ENCODE data around the gene KDR. TPM values are rescaled to one million over a fixed set of nuclear protein-coding genes. Genes with fewer than 3 reads are reported as not detected.

KDR gene
- total RNA-seq, 1 experiment from 2014 or later = 0.52 TPM

- no peaks in the 10 kb centered on the region for H3K36me3 ChIP-seq (ENCODE audit: control insufficient read depth in 1 of 2, insufficient read depth in 2 of 2, low read length in 2 of 2)
- no peak for TF ChIP-seq EZH2phosphoT487 (IDR thresholded peaks at IDR 0.05; ENCODE audit: borderline replicate concordance)
- no peak for TF ChIP-seq ZNF274 (IDR thresholded peaks at IDR 0.05; ENCODE audit: low read depth, low read length)
- no peak for TF ChIP-seq FOSL1 (IDR thresholded peaks at IDR 0.05; ENCODE audit: low read depth)
- TF ChIP-seq ZFX (IDR thresholded peaks at IDR 0.05) = no peak
- TF ChIP-seq POLR2AphosphoS5 (IDR thresholded peaks at IDR 0.05; ENCODE audit: low read depth, low read length) = no peak
- no peak for TF ChIP-seq MAX (IDR thresholded peaks at IDR 0.05)
- no peak for TF ChIP-seq EGR1 (IDR thresholded peaks at IDR 0.05; ENCODE audit: low read depth)
- no peak for TF ChIP-seq JUND (IDR thresholded peaks at IDR 0.05)
- TF ChIP-seq CTCF (IDR thresholded peaks at IDR 0.05 in 2 of 3, conservative IDR thresholded peaks at IDR 0.05 in 1 of 3; ENCODE audit: borderline replicate concordance in 1 of 3, insufficient read depth in 1 of 3, low read depth in 2 of 3, low read length in 2 of 3) = no peak
- no peak for TF ChIP-seq SP1 (IDR thresholded peaks at IDR 0.05; ENCODE audit: low read depth)
- no peak for TF ChIP-seq TCF7L2 (IDR thresholded peaks at IDR 0.05; ENCODE audit: borderline replicate concordance, extremely low read depth, insufficient read depth, insufficient read length)
- TF ChIP-seq SIN3A (IDR thresholded peaks at IDR 0.05; ENCODE audit: low read depth) = no peak
- ATAC-seq (no peak), DNase-seq (ENCODE audit: low read depth, low spot score) (no peak)
- H3K27me3 ChIP-seq (ENCODE audit: insufficient read depth, low read length) = no peaks in the 10 kb centered on the region
- no peak overlapping the region for H2AFZ ChIP-seq (ENCODE audit: low read depth, low read length, poor library complexity, severe bottlenecking)
- H3K9ac ChIP-seq (ENCODE audit: low read length) = no peak overlapping the region
- H3K79me2 ChIP-seq (ENCODE audit: insufficient read depth, low read length) = no peaks in the 10 kb centered on the region
- no peaks in the 10 kb centered on the region for H3K9me3 ChIP-seq (ENCODE audit: control insufficient read depth in 1 of 2, insufficient read depth in 1 of 2, low read depth in 1 of 2, low read length in 2 of 2)
- no peak overlapping the region for H3K27ac ChIP-seq (ENCODE audit: low read depth, low read length)
- CTCF ChIA-PET = no interaction called here
- no peak overlapping the region for H3K4me3 ChIP-seq (replicated peaks in 1 of 2; ENCODE audit: low read depth in 1 of 2, low read length in 2 of 2)
- no peaks in the 10 kb centered on the region for H4K20me1 ChIP-seq (ENCODE audit: insufficient read depth)
- RAD21 ChIA-PET (ENCODE audit: low non-redundant PET in 1 of 2, low total read pairs in 2 of 2, uncharacterized antibody in 2 of 2, unreplicated experiment in 2 of 2) = no interaction called here
- no peaks in the 10 kb centered on the region for H3K4me1 ChIP-seq (ENCODE audit: control insufficient read depth in 1 of 2, insufficient read depth in 2 of 2, low read length in 2 of 2)
- no peaks in the 10 kb centered on the region for H3K9me2 ChIP-seq (ENCODE audit: insufficient read depth)
- POLR2A ChIA-PET = no interaction called here
- BruUV-seq (replicated peaks) = no TSS peak
- H3K4me2 ChIP-seq (ENCODE audit: low read length) = no peak overlapping the region
- intact Hi-C loops (cut with micrococcal nuclease) = no loop called here
Measured at GRCh38 chr4:55118397-55118796, 7.0 kb downstream of the KDR start.

Data from HCT116 (cell line).